NCI-H1092 treated with DMSO at 0.1 percent for 48 hours (cell line): ENCODE data around the gene YIPF1.
"Not testable (repeated sequence)": the region's sequence is repeated elsewhere in the genome, so short reads cannot be mapped to it uniquely, and the experiment has no call there.

Experiments
- DNase-seq: peaks from one replicate; lab custom pipeline; 2025; lab: John Stamatoyannopoulos, UW

The YIPF1 gene

DNA sequence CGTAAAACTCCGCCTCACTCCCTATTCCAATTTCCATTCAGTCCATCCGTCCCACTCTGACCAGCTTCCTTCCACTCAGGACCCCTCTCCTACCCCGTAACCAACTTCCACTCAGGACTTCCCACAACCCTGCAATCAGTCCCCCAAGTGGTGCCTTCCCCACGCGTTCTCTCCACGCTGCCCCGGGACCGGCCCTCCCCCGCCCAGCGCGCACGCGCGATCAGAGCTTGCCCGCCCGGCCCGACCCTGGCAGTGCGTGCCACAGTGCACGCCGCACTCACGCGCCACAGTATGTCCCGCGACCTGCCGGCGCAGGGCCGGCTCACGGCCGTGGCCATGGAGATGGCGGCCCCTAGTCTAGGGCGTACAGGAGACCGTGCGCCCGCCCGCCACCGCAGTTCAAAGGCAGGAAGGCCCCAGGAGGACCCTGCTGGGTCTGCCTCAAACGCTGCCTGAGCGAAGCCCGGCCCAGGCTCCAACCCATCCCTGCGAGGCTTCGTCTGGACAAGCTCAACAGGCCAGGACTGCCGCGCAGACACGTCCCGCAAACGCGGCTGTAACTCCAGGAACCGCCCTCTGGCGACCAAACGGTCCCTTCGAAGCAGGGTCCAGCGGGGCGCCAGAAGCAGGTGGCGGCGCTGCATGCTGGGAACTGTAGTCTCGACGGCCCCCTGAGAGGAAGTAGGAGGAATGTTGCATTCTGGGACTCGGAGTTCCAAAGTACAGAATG, 51.5 kb downstream of the YIPF1 start, which contains the start of gene NDC1:
NDC1 (minus strand) TSS at position 373 of the 730 bp plus-strand sequence; CDS start at position 338, 35 bp downstream.
- DNase-seq: peak; percentile 94

DNA sequence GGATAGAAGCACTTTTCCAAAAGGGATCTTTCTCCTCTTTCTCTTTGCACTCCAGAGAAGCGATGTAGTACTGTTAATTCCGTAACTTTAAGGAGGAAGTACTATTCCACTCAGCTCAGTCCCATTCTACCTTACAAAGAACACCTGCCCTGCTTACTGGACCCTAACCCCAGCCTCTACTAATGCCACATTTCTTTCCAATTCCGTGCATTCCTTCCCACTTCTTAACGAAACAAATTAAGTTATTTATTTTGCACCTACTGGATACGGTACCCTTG, 52.0 kb downstream of the YIPF1 start:
- no peak for DNase-seq

DNA sequence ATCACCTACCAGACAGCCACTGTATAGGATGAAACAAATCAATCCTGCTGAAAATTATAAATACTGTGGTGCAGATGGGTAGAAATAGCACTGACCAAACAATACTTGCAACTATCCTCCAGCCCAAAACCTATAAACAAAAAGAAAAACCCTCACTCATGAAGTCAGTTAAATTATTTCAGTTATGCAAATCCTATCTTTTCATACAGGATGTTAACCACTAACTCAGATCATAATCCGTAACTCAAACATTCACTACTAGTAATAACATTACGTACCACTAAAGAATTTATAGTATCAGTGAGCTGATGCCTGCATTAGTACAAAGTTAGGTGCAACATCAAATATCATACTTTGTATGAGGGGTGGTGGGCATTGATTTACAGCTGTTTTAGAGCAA, 54.1 kb downstream of the YIPF1 start:
- no peak for DNase-seq

DNA sequence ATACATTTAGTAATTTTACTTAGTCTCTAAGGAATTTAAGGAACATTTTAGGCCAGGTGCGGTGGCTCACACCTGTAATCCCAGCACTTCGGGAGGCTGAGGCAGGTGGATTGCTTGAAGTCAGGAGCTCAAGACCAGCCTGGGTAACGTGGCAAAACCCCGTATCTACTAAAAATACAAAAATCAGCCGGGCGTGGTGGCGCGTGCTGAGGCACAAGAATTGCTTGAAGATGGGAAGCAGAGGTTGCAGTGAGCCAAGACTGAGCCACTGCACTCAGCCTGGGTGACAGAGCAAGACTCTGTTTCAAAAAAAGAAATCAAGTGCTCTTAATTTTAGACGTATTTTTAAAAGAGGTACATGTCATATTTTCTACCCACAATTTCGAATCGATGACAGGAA, 54.8 kb downstream of the YIPF1 start:
- DNase-seq: no peak

DNA sequence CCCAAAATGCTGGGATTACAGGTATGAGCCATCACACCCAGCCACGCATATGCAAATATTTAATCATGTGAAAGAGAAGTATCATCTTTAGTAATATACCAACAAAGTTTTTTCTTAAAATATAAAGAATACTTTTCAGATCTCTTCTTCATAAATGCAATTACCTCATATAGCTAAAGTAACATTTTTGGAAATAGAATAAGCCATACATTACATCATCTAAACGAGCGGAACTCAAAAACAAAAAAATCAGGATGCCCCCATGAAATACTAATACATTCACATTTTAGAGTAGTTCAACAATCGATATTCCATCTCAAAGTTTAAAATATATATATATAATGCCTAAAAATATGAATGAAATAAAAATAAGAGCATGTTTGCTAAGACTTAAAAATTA, 56.2 kb downstream of the YIPF1 start:
- no peak for DNase-seq

DNA sequence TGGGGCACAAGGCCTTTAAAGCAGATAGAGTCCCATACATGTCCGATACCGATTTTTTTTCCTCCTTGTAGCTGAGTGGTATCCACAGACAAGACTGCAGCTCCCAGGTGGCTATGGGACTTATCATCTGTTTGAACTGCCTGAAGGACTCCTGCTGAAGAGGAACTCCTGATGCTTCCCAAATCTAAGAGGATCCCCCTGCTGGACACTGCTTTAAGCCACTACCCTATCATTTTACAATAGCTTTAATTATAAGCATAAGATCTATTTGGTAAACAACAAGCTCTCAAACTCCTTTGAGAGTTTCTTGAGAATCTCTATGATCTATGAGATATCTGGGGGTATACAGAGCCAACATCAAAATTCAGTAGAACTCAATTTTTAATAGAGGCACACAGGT, 63.2 kb downstream of the YIPF1 start:
- no peak for DNase-seq

DNA sequence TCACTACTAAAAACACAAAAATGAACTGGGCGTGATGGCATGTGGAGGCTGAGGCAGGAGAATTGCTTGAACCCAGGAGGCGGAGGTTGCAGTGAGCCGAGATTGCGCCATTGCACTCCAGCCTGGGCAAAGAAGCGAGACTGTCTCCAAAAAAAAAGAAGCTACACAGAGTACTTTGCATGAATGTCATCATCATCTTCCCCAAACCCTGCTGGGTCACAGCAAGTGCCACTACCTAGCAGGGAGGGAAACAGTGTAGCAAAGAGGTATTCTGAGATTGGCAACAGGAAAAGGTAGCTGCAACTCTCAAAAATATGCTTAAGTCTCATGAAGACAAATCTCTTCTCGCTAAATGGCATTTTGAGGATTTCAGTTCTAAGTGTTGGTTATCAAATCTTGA, 64.3 kb downstream of the YIPF1 start:
- no peak for DNase-seq

DNA sequence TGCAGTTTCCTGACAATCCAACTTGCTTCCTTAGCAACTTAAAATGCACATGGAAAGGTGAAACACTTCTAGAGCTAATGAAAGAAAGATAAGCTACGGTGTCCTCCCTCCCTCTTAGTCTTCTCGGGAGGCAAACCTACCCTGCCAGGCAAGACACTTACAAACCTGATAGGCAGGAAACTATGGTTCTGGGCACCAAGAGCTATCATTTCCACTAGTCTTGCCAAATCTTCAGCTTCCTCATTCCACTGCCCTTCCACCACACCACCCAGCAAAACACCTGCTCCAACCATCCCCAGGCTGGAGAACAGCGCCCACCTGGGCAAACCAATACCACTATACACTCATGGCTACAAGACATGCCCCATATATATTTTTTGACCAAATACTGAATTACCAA, 66.7 kb downstream of the YIPF1 start:
- no peak for DNase-seq

GRCh38 chr1:53821380-53821779, 68.2 kb downstream of the YIPF1 start:
- no peak for DNase-seq

DNA sequence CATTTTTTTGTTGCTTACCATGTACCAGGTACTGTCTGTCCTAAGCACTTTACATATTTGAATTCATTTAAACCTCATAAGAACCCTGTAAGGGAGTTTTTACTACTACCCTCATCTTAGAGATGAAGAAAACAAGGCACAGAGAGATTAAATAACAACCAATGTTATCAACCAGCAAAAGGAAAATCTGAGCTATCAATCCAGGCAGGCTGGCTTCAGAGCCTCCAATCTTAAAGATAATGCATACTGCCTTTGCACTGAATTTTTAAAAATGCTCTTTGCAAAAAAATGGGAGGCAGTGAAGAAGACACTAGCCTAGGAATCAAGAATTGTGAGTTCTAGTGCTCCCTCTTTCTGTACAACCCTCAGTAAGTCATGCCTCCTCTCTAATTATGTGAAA, 70.2 kb downstream of the YIPF1 start:
- no peak for DNase-seq

DNA sequence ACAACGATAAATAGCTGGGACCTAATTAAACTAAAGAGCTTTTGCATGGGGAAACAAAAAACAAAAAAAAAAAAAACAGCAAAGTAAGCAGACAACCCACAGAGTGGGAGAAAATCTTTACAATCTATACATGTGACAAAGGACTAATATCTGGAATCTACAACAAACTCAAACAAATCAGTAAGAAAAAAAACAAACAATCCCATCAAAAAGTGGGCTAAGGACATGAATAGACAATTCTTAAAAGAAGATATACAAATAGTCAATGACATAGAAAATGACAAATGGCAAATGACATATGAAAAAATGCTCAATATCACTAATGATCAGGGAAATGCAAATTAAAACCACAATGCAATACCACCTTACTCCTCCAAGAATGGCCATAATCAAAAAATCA, 73.0 kb downstream of the YIPF1 start:
- DNase-seq: not testable (repeated sequence)

- not testable (repeated sequence) for DNase-seq
Measured at GRCh38 chr1:53815484-53815883, 74.1 kb downstream of the YIPF1 start.

GRCh38 chr1:53811414-53811851, 78.2 kb downstream of the YIPF1 start:
- no peak for DNase-seq

GRCh38 chr1:53810497-53810896, 79.1 kb downstream of the YIPF1 start:
- no peak for DNase-seq

GRCh38 chr1:53810007-53810406, 79.6 kb downstream of the YIPF1 start:
- no peak for DNase-seq

GRCh38 chr1:53807916-53808315, 81.7 kb downstream of the YIPF1 start:
- no peak for DNase-seq

DNA sequence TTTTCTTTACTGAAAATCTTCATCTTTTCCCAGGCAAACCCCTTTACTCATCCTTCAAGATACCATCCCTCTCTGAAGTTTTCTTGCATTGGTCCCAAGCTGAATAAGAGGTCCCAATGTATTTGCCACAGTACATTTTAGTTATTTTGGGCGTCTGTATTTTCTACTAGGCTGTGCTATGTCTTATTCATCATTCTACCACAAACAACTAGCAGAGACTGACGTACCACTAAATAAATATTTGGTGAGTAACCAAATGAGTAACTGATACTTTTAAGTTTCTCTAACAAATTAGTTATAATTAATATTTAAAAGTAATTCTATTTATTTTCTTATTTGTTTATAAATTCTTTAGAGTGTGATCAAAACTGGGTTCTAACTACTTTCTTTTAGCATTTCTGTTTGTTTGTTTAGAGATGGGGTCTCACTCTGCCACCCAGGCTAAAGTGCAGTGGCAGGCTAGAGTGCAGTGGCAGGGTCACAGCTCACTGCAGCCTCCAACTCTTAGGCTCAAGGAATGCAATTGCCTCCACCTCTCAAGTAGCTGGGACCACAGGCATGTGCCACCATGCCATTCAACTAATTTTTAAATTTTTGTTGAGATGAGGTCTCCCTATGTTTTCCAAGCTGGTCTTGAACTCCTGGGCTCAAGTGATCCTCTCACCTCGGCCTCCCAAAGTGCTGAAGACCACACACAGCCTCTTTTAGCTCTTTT, 84.6 kb downstream of the YIPF1 start:
- DNase-seq: no peak

- DNase-seq: no peak
Measured at GRCh38 chr1:53804181-53804580, 85.4 kb downstream of the YIPF1 start.
